Uterus (tissue), 4 donors: Measurements from ENCODE around the gene EVL. TPM values are rescaled to one million over a fixed set of nuclear protein-coding genes. Genes with fewer than 3 reads are reported as not detected.

Experiments used
- DNase-seq, 2 donors: peaks; one replicate each; pipeline ENCODE4 v3.0.0-alpha.2; 2019 to 2020
- H3K27ac ChIP-seq, 2 donors: fragments of 200-600 bp; sonication (generic); 1 replicate in 1 of 2; 2 replicates in 1 of 2; pipeline ENCODE4 v1.5.1; 2016 to 2018
- H3K27me3 ChIP-seq, 2 donors: fragments of 200-600 bp; sonication (generic); one replicate each; pipeline ENCODE4 v1.5.1; 2018 to 2019; ENCODE audit warnings: control low read depth in 1 of 2
- H3K36me3 ChIP-seq, 2 donors: fragments of 200-600 bp; sonication (generic); one replicate each; pipeline ENCODE4 v1.5.1; 2019; ENCODE audit warnings: control low read depth in 1 of 2
- H3K4me1 ChIP-seq, 2 donors: fragments of 200-600 bp; sonication (generic); one replicate each; pipeline ENCODE4 v1.5.1; 2018 to 2019; ENCODE audit warnings: control low read depth in 1 of 2
- H3K4me3 ChIP-seq, 2 donors: fragments of 200-600 bp; sonication (generic); 1 replicate in 1 of 2; 2 replicates in 1 of 2; pipeline ENCODE4 v1.5.1; 2018 to 2019; ENCODE audit warnings: mild to moderate bottlenecking in 1 of 2
- H3K9me3 ChIP-seq, 2 donors: fragments of 200-600 bp; sonication (generic); one replicate each; pipeline ENCODE4 v1.5.1; 2019; ENCODE audit warnings: control low read depth in 1 of 2
- CTCF ChIP-seq, 4 experiments: fragments of 200-600 bp in 2 of 4; fragments of 450-650 bp in 2 of 4; sonication (generic) in 2 of 4; IDR thresholded peaks; one replicate each; pipeline ENCODE4 v1.5.1; 2016 to 2019; ENCODE audit warnings: antibody characterized with exemption in 4 of 4, mild to moderate bottlenecking in 2 of 4, moderate library complexity in 1 of 4
- POLR2A ChIP-seq, 2 donors: fragments of 450-650 bp; IDR thresholded peaks; one replicate each; pipeline ENCODE4 v1.6.1; 2016; ENCODE audit warnings: antibody characterized with exemption in 2 of 2, mild to moderate bottlenecking in 1 of 2, moderate library complexity in 1 of 2
- intact Hi-C: fragments of 100-400 bp; cut with DNase I; formaldehyde crosslinking; loops from one replicate; pipeline ENCODE4 v1.15.1; 2023; ENCODE audit warnings: low total_unique reads
- total RNA-seq, 4 donors: library from RNA; depleted of rRNA in 3 of 4; stranded (reverse); fragments of >200 nt in 3 of 4; gene quantifications; one replicate each; pipeline versions ENCODE4 v1.1.0 to v1.2.4, GENCODE V29; 2014 to 2023
- donor health status: DM: yes; HTN: yes; CAD: no.

Gene EVL
- total RNA-seq, 4 donors from 2014 or later = 22.1 to 133 (median 67.5) TPM

- no peaks in the 10 kb centered on the region for H3K27me3 ChIP-seq
- intact Hi-C loops = no loop called here
- no peaks in the 10 kb centered on the region for H3K9me3 ChIP-seq
- no peak for TF ChIP-seq POLR2A (IDR thresholded peaks at IDR 0.05)
- TF ChIP-seq CTCF (IDR thresholded peaks at IDR 0.05) = no peak
- H3K36me3 ChIP-seq = no peaks in the 10 kb centered on the region
- H3K4me3 ChIP-seq = no peak overlapping the region
- no peak for DNase-seq
- H3K4me1 ChIP-seq = no peaks in the 10 kb centered on the region
- peak overlapping the region in 1 of 2 donors; percentile 22 for H3K27ac ChIP-seq
These were observed 836 bp downstream of the EVL start for GRCh38 chr14:100065942-100066574.

- H3K4me3 ChIP-seq = no peak overlapping the region
- intact Hi-C loops = no loop called here
- H3K4me1 ChIP-seq = no peaks in the 10 kb centered on the region
- no peaks in the 10 kb centered on the region for H3K36me3 ChIP-seq
- H3K27me3 ChIP-seq = no peaks in the 10 kb centered on the region
- H3K9me3 ChIP-seq = no peaks in the 10 kb centered on the region
- TF ChIP-seq CTCF (IDR thresholded peaks at IDR 0.05) = no peak
- TF ChIP-seq POLR2A (IDR thresholded peaks at IDR 0.05) = no peak
- no peak for DNase-seq
- H3K27ac ChIP-seq = no peak overlapping the region
These were observed 1.7 kb downstream of the EVL start for GRCh38 chr14:100066962-100067361.

GRCh38 chr14:100067481-100067880 is 2.3 kb downstream of the EVL start:
- TF ChIP-seq CTCF (IDR thresholded peaks at IDR 0.05) = no peak
- TF ChIP-seq POLR2A (IDR thresholded peaks at IDR 0.05) = no peak
- Histone ChIP-seq H3K36me3 (no peaks in the 10 kb centered on the region), H3K4me1 (no peaks in the 10 kb centered on the region), H3K27me3 (no peaks in the 10 kb centered on the region), H3K27ac (no peak overlapping the region), H3K9me3 (no peaks in the 10 kb centered on the region), H3K4me3 (no peak overlapping the region)
- intact Hi-C loops = no loop called here
- no peak for DNase-seq

GRCh38 chr14:100067971-100068959 is 3.0 kb downstream of the EVL start:
- Histone ChIP-seq H3K9me3 (no peaks in the 10 kb centered on the region), H3K36me3 (no peaks in the 10 kb centered on the region), H3K27me3 (no peaks in the 10 kb centered on the region), H3K4me3 (no peak overlapping the region), H3K4me1 (no peaks in the 10 kb centered on the region), H3K27ac (no peak overlapping the region)
- intact Hi-C loops = no loop called here
- no peak for TF ChIP-seq POLR2A (IDR thresholded peaks at IDR 0.05)
- no peak for TF ChIP-seq CTCF (IDR thresholded peaks at IDR 0.05)
- DNase-seq = peak in 1 of 2 donors; percentile 28
